Activated CD4-positive, alpha-beta T cell treated with anti-CD3 and anti-CD28 coated beads, Interleukin-2, amount 50 U/mL, for 4 hours (primary cell): ENCODE data around the gene MYL12A.
A peak's percentile ranks its signal among the peaks of the same experiment; 100 is the strongest.

ENCODE experiments used
- DNase-seq, 2 experiments: peaks; one replicate each; pipeline ENCODE4 v3.0.0-alpha.2; 2020

The MYL12A gene

DNA sequence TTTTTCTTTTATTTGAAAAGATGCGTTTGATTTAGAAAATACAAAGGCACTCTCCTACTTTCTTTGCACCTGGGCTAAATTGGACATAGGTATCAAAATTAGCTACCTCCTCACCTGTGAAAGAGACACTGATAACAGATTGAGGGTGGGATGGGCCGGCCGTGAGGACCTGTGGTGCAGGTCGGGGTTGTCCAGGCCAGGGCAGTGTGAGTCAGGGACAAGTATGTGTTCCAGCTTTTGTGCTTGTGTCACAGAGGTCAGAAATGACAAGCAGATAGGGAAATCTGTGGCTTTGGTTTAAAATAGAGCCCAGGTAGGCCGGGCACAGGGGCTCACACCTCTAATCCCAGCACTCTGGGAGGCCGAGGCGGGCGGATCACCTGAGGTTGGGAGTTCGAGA, 36.9 kb downstream of the MYL12A start:
- no peak for DNase-seq

DNA sequence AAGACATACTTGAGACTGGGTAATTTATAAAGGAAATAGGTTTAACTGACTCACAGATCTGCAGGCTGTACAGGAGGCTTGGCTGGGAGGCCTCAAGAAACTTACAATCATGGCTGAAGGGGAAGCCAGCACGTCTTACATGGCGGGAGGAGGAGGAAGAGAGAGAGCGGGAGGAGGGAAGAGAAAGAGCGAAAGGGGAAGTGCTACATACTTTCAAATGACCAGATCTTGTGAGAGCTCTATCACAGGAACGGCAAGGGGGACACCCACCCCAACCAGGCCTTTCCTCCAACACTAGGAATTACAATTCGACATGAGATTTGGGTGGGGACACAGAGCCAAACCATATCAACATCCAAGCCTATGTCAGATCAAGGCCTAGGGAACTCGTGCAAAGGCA, 38.6 kb downstream of the MYL12A start:
- no peak for DNase-seq

DNA sequence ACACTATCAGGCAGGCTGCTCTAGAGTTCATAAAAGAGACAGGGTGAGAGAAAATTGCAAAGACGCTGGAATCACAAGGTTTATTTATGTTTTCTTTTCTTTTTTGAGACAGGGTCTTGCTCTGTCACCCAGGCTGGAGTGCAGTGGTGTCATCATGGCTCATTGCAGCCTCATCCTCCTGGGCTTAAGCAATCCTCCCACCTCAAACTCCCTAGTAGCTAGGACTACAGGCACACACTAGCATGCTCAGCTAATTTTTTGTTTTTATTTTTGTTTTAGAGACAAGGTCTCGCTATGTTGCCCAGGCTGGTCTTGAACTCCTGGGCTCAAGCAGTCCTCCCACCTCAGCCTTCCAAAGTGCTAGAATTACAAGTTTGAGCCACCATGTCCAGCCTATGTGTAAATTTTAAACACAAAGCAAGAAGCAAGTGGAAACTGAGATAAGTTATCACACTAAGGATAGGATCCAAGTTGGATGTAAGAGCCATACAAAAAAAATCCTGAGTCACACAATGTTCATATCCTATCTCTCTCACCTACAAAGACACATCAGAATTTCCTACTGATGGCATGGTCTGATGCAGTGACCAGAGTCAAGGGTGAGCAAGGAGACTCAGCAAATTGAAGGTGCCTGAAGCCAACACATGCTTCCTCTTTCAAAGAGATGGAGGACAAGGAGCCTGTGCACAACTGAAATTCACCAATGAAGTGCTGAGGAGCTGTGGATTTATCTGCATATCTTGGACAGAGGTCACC, 45.8 kb downstream of the MYL12A start:
- no peak for DNase-seq

GRCh38 chr18:3294435-3295080, 47.0 kb downstream of the MYL12A start:
- no peak for DNase-seq

- peak; percentile 92 for DNase-seq
These were observed 49.7 kb downstream of the MYL12A start for GRCh38 chr18:3297025-3297984.

GRCh38 chr18:3304832-3305231, 57.2 kb downstream of the MYL12A start:
- DNase-seq, result no peak

DNA sequence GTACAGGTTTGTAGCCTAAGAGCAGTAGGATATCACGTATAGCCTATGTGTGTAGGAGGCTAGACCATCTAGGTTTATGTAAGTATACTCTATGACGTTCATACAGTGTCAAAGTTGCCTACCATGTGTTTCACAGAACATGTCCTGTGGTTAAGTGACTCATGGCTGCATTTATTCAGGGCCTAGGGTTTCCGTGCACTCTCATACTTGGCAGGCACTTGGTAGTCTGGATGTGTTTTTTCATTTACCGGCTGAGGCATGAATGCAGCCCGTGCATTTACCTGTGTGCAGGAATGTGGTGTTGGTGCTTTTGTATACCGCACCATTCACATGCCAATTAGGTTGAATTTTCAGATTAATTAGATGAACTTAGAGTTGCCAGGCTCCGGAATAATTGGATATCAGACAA, 57.8 kb downstream of the MYL12A start:
- DNase-seq, result peak; percentile 18 to 26
